GM04504 (cell line): ENCODE data around the gene FBXL17.
A peak's percentile ranks its signal among the peaks of the same experiment; 100 is the strongest.

Source experiments
- DNase-seq: peaks from one replicate; pipeline ENCODE4 v3.0.0-alpha.2; 2012; ENCODE audit warnings: low read depth

FBXL17 gene

DNA sequence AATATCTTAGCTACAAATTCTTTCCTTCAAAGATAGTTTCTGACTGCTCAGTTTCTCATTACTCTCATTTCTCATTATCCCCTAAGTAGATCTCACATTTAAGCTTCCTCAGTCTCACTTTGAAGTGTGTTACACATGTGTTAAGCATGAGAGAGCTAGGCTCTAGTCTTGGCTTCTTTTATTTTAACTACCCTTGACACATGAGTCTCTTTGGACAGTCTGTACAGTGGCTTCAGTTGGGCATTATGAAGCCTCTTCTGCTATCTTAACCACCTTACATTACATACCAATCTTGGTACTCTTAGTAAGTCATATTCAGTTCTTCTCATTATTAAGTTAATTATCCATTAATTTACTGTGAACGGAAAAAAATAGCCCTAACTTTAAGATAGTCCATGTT, 232.5 kb downstream of the FBXL17 start:
- no peak for DNase-seq

GRCh38 chr5:108148715-108149139, 233.2 kb downstream of the FBXL17 start:
- DNase-seq: peak; percentile 8

DNA sequence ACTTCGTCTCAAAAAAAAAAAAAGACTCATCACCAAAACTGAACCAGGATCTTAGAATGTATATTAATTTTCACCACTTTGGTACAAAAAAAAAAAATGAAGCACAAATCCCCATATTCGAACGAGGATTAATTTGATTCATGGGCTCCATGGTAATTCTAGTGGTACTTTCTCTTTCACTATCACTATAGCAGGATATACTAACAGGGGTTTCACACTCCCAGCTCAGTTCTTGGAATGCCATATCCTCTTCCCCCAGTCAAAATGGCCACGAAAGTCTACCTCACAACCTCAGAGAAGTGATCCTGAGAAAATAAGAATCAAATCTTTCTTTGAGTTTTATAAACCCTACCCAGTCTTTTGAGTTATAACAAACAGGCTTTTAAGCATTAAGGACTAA, 235.7 kb downstream of the FBXL17 start:
- DNase-seq: no peak

- DNase-seq: no peak
Measured at GRCh38 chr5:108145351-108145750, 236.5 kb downstream of the FBXL17 start.

DNA sequence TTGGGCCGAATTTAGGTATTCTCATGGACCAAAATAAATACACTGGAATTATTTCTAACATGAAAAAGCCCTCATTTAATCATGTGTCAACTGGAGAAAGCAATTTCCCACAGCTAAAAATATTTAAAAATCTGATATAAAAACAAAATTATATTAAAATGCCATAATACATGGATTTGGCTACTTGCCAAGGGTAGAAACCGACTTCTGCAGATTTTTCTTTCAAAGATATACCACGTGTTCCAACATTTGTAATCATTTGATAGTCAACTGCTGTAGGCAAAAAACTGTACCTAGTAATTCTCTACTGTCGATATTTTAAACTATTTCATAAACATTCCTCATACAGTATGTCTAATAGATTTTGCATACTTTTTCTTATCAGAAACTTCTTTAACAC, 237.6 kb downstream of the FBXL17 start:
- DNase-seq: no peak

DNA sequence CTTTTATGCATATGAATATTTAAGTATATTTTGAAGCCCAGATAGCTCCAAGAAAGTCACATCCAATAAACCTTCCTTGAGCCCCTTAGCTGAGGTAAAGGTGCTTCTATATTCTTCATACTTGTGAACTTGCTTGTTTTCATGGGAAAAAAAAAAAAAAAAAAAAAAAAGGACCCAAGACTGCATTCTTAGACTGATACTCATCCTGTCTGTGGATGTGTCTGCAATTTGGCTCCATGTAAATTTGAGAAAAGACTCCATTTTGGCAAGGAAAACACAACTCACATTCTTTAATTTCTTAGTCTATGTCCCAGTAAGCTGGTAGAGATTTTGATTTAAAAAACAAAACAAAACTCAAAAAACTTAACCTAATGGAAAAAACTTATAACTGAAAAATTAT, 238.3 kb downstream of the FBXL17 start:
- DNase-seq: peak; percentile 12

- DNase-seq: no peak
Measured at GRCh38 chr5:108141676-108142075, 240.2 kb downstream of the FBXL17 start.

GRCh38 chr5:108136493-108136892, 245.4 kb downstream of the FBXL17 start:
- DNase-seq: no peak

DNA sequence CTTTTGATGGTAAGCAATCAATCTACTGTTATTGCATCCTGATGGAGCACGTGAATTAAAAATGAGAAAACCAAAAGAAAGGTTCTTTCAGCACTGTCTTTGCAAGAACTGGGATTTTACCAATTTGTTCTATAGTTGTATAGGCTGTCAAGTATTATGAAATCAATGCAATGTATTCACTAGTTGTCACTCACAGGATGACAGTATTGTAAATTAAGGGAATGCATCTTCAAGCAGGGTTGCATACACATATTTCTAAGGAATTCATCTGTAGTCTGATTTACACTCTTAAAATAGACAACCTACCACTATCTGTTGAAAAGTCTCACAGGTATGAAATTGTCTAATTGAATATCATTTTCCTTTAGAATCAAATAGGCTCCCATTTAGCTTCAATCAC, 252.8 kb downstream of the FBXL17 start:
- DNase-seq: no peak

GRCh38 chr5:108125771-108126511, 256.0 kb downstream of the FBXL17 start:
- DNase-seq: no peak

DNA sequence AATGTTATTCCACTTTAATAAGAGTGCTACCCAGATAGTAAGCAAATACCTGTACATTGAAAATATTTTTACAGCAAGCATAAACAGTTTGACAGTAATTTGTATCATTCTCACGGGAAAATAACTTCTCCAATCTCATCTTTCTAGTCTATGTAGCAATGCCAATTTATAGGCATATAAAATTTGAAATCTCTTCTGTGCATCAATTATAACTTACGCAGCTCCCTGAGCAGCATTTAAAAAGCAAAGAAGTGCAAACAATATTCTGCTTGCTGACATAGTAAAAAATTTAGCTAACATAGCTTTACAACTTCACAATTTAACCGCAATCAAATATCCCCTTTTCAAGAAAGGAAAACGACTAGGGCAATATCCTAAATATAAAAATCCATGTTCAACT, 257.3 kb downstream of the FBXL17 start:
- no peak for DNase-seq

GRCh38 chr5:108122702-108123101, 259.2 kb downstream of the FBXL17 start:
- DNase-seq: no peak

- no peak for DNase-seq
Measured at GRCh38 chr5:108118813-108119514, 262.9 kb downstream of the FBXL17 start.

- DNase-seq: no peak
Measured at GRCh38 chr5:108115673-108116072, 266.2 kb downstream of the FBXL17 start.

DNA sequence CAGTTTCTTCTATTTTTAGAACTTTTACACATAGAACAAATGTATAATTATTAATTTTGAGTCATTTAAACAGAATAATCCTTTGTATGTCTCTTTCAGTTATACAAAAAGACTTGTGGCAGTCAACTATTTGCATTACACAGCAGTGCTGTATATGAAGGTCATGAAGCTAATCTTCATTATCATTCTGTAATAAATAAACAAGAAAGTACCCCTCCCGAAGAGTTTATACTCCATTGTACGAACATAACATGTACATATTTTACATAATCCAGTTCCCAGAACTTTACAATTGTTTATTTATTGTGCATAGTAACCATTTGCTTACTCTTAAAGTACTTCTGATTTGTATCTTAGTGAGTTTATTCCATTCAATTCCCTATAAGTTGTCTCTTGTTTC, 267.9 kb downstream of the FBXL17 start:
- no peak for DNase-seq

- no peak for DNase-seq
Measured at GRCh38 chr5:108111736-108112135, 270.2 kb downstream of the FBXL17 start.

DNA sequence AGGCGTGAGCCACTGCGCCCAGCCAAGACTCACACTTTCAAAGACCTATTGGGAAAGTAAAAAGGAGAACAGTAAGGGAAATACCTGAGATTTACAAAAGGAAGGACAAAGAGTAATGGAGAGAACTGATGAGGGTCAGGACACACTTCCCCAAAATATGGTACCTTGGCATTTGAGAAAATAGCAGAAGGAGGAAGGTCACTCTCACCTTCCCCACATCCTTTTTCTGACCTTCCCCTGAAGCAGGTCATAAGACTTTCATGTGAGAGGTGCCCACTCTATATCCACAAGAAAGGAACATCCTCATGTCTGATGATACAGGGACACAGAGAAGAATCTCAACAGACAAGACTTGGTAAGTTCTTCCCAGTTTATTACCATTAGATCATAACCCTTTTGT, 272.8 kb downstream of the FBXL17 start:
- DNase-seq: no peak

GRCh38 chr5:108104448-108104847, 277.4 kb downstream of the FBXL17 start:
- no peak for DNase-seq

DNA sequence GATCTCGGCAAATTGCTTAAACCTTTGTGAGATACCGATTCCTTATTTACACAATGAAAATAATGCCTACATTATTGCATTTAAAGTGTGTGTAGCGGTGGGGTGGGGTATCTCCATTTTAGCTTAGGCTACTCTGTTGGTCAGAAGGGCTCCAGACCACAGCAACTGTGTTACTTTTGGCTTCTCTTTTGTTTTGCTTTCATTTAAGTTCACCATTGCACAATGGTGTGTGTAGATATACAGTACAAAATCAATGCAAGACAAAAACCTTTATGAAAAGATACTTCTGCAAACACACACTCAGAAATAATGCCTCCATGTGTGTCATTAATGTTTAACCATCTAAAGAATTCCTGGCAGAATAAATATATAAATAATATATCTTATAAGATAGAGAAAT, 279.4 kb downstream of the FBXL17 start:
- no peak for DNase-seq

DNA sequence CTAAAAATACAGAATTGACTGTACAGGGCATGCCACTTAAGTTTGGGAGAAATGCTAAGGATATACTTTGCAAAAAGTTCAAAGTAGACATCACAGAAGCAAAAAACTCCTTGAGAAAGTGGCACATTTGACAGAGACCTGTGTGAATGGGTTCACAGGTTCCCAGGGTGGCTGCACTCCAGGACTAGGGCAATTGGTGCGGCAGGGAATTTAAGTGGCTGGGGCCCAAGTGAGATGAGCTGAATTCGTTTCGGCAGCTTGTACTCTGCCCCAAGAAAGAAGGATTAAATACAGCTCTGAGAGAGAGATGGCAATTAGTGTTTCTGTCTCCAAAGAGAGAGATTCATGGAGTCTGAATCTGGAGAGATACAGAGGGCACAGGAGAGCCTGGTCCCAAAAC, 280.1 kb downstream of the FBXL17 start:
- no peak for DNase-seq

DNA sequence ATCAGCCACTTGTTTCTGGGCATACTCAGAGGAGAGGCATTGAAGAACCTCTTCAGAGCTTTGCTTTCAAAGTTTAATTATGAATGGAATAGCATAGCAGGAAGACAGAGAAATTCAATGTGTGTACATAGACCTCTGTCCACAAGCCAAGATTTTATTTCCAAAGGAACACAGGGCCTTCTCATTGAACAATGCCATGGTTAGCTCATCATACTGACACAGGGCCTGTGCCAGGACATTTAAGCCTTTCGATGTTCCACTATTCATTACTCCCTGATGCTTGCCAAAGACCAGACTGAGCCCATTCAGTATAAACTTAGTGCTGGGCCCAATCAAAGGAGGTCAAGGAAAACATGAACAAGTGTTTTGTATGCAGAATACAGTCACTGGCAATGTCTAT, 280.8 kb downstream of the FBXL17 start:
- no peak for DNase-seq

DNA sequence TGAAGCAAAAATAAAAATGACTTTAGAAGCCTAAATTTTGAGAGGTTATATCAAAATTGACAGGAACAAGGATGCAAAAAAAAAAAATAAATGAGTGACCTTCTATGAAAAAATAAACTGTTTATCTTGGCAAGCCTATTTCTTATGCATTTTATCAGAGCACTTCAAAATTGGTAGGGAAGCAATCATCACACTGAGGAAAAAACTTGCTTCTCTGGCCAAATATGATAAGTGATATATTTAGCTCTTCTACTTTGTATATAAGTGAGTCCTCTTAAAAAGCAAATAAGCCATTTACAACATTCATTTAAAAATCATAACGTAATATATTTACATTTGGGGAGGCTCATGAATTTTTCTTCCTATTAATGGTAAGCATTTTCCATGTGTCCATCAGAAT, 287.1 kb downstream of the FBXL17 start:
- DNase-seq: no peak

- DNase-seq: peak; percentile 2
Measured at GRCh38 chr5:108093186-108093585, 288.7 kb downstream of the FBXL17 start.

- no peak for DNase-seq
Measured at GRCh38 chr5:108090946-108091345, 291.0 kb downstream of the FBXL17 start.
